K562 (cell line): ENCODE measurements around the gene ENTPD3. TPM values are rescaled to one million over a fixed set of nuclear protein-coding genes. Genes with fewer than 3 reads are reported as not detected.

ENCODE experiments used
- CBX5 ChIP-seq: IDR thresholded peaks from 2 replicates; pipeline ENCODE4 v1.6.1; 2014; ENCODE audit warnings: low read depth, borderline replicate concordance
- CREBBP ChIP-seq: IDR thresholded peaks from one replicate; pipeline ENCODE4 v1.6.1; 2012; ENCODE audit warnings: low read depth, mild to moderate bottlenecking, control low read depth, inconsistent platforms, low read length
- ESRRA ChIP-seq: fragments of 450-650 bp; IDR thresholded peaks from 2 replicates; pipeline ENCODE4 v1.6.1; 2014; ENCODE audit warnings: low read depth, mild to moderate bottlenecking, moderate library complexity, borderline replicate concordance
- FOXA3 ChIP-seq, 2 experiments: fragments of 450-650 bp in 1 of 2; sonication (generic) in 1 of 2; formaldehyde crosslinking; IDR thresholded peaks in 1 of 2; conservative IDR thresholded peaks in 1 of 2; 2 replicates each; pipeline versions ENCODE4 v1.4.0 to v1.8.0; 2020 to 2022; ENCODE audit warnings: mild to moderate bottlenecking in 2 of 2, missing genetic modification reagents in 1 of 2
- GTF2A2 ChIP-seq: IDR thresholded peaks from 2 replicates; pipeline ENCODE4 v1.6.1; 2016; ENCODE audit warnings: mild to moderate bottlenecking, missing genetic modification characterization, missing compliant biosample characterization
- KLF13 ChIP-seq: fragments of 450-650 bp; IDR thresholded peaks from 2 replicates; pipeline ENCODE4 v1.6.1; 2016; ENCODE audit warnings: missing genetic modification characterization, low read depth, mild to moderate bottlenecking, missing compliant biosample characterization, moderate library complexity, borderline replicate concordance
- MTA2 ChIP-seq: fragments of 450-650 bp; IDR thresholded peaks from 2 replicates; pipeline ENCODE4 v1.6.1; 2016; ENCODE audit warnings: low read depth
- RBM22 ChIP-seq: fragments of 200-400 bp; formaldehyde crosslinking; IDR thresholded peaks from 2 replicates; pipeline ENCODE4 v1.6.1; 2018; ENCODE audit warnings: low read length, low read depth; ENCODE audit not compliant: poor library complexity, severe bottlenecking
- SRF ChIP-seq, 2 experiments: fragments of 250-450, 450-650 bp in 1 of 2; sonication (Bioruptor Pico) in 1 of 2; sonication (generic) in 1 of 2; formaldehyde crosslinking; IDR thresholded peaks; 2 replicates each; pipeline versions ENCODE4 v1.5.0 to v1.5.1; 2020 to 2022; ENCODE audit warnings: mild to moderate bottlenecking in 1 of 2, missing genetic modification reagents in 1 of 2
- TAF15 ChIP-seq: fragments of 200-400 bp; formaldehyde crosslinking; IDR thresholded peaks from 2 replicates; pipeline ENCODE4 v1.6.1; 2017; ENCODE audit warnings: mild to moderate bottlenecking, low read depth, low read length, moderate library complexity
- TRIM28 ChIP-seq: fragments of 450-650 bp; IDR thresholded peaks from 2 replicates; pipeline ENCODE4 v1.6.1; 2017
- ZNF282 ChIP-seq: sonication (generic); formaldehyde crosslinking; IDR thresholded peaks from 2 replicates; pipeline ENCODE4 v1.8.1; 2023; ENCODE audit warnings: missing genetic modification reagents
- ZNF316 ChIP-seq: fragments of 450-650 bp; IDR thresholded peaks from 2 replicates; pipeline ENCODE4 v1.6.1; 2016
- ZNF717 ChIP-seq: fragments of 250-450 bp; sonication (Bioruptor Pico); IDR thresholded peaks from 2 replicates; pipeline ENCODE4 v1.5.0; 2021
- ZNF76 ChIP-seq: fragments of 250-450 bp; sonication (Bioruptor Pico); IDR thresholded peaks from 2 replicates; pipeline ENCODE4 v1.4.0; 2020; ENCODE audit warnings: mild to moderate bottlenecking, moderate library complexity, borderline replicate concordance
- polyA plus RNA-seq, 8 experiments: library from polyadenylated mRNA; depleted of rRNA in 4 of 8; stranded (reverse) in 5 of 8; unstranded in 3 of 8; fragments of >200 nt; fragmentation: Nextera tagmentation in 2 of 8; fragmentation: Illumina TruSeq in 1 of 8; extraction: Ambion mirVana in 2 of 8; extraction: Trizol in 1 of 8; gene quantifications; 2 replicates each; pipeline versions ENCODE4 v1.2.1 to v1.2.3, GENCODE V29; 2011 to 2014; ENCODE audit warnings: inconsistent platforms in 1 of 8, missing spikeins in 1 of 8
- total RNA-seq, 7 experiments: library from RNA; depleted of rRNA in 6 of 7; stranded (reverse); fragments of >200 nt in 6 of 7; fragmentation: Illumina TruSeq in 2 of 7; extraction: Trizol in 2 of 7; gene quantifications; 2 replicates each; pipeline versions ENCODE4 v1.2.1 to v1.2.3, GENCODE V29; 2011 to 2021; ENCODE audit warnings: low replicate concordance in 1 of 7
- TF ChIP-seq, protein P1 (sequence below): fragments of 450-650 bp; formaldehyde crosslinking; conservative IDR thresholded peaks from 2 replicates; pipeline ENCODE4 v1.4.0; 2022; ENCODE audit warnings: mild to moderate bottlenecking, missing genetic modification characterization
- TF ChIP-seq, protein P2 (sequence below): fragments of 250-450 bp; sonication (Bioruptor Pico); IDR thresholded peaks from 2 replicates; pipeline ENCODE4 v1.4.0; 2020; ENCODE audit warnings: mild to moderate bottlenecking, moderate library complexity, borderline replicate concordance
- TF ChIP-seq, protein P3 (sequence below): fragments of 450-650 bp; formaldehyde crosslinking; IDR thresholded peaks from 2 replicates; pipeline ENCODE4 v1.4.0; 2020; ENCODE audit warnings: mild to moderate bottlenecking
- TF ChIP-seq, protein P4 (sequence below): sonication (generic); formaldehyde crosslinking; IDR thresholded peaks from 2 replicates; pipeline ENCODE4 v1.8.0; 2023; ENCODE audit warnings: mild to moderate bottlenecking, missing genetic modification reagents

Gene ENTPD3
- total and polyA plus RNA-seq, 9 of the 15 experiments (the other 6 are each of a cell fraction or from before 2014, with no cell fraction given) = 0.23 to 2.1 (median 0.58) TPM

DNA sequence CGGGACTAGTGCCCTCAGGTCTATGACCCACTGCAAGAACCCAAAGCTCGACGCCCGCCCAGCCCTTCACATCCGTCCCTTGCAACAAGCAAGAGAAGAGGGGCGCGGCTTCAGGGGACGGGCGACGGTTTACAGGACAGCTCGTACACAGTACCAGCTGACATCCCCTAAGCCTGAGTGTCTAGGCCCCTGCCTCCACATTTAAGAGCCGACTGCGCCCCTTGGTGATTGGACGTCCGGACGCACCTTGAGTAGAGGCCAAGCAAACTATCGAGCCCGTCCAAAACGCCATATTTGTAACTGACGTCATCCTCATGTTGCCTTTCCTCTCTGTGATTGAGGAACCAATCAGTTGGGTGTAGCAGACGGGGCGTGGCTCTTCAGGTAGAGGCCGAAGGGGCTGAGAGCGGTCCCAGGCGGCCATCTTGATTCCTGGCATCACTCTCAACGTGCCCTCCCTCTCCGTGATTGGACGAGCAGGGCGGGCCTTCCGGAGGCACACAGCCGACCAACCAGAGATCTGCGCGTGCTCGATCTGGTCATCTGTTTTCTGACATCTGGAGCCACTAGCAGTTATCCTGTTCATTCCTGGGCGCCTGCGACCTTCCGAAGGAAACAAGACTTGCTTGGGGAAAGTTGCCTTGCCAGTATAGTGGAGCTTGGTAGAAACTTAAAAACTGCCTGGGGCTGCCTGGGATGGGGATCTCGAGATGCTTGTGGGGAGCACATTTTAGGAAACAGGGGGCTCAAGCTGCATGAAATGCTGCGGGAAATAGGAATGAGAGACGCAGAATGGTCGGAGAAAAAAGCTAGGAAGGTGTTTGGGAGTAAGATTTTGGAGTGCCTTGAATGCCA is 66.1 kb downstream of the ENTPD3 start (continued):
- TF ChIP-seq CBX5 = no peak
- TF ChIP-seq, protein P1, sequence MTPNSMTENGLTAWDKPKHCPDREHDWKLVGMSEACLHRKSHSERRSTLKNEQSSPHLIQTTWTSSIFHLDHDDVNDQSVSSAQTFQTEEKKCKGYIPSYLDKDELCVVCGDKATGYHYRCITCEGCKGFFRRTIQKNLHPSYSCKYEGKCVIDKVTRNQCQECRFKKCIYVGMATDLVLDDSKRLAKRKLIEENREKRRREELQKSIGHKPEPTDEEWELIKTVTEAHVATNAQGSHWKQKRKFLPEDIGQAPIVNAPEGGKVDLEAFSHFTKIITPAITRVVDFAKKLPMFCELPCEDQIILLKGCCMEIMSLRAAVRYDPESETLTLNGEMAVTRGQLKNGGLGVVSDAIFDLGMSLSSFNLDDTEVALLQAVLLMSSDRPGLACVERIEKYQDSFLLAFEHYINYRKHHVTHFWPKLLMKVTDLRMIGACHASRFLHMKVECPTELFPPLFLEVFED (CRISPR knock-in tag) = peak; percentile 51; the same call in 1 of the 2 replicates
- TF ChIP-seq ESRRA = no peak
- TF ChIP-seq, protein P2, sequence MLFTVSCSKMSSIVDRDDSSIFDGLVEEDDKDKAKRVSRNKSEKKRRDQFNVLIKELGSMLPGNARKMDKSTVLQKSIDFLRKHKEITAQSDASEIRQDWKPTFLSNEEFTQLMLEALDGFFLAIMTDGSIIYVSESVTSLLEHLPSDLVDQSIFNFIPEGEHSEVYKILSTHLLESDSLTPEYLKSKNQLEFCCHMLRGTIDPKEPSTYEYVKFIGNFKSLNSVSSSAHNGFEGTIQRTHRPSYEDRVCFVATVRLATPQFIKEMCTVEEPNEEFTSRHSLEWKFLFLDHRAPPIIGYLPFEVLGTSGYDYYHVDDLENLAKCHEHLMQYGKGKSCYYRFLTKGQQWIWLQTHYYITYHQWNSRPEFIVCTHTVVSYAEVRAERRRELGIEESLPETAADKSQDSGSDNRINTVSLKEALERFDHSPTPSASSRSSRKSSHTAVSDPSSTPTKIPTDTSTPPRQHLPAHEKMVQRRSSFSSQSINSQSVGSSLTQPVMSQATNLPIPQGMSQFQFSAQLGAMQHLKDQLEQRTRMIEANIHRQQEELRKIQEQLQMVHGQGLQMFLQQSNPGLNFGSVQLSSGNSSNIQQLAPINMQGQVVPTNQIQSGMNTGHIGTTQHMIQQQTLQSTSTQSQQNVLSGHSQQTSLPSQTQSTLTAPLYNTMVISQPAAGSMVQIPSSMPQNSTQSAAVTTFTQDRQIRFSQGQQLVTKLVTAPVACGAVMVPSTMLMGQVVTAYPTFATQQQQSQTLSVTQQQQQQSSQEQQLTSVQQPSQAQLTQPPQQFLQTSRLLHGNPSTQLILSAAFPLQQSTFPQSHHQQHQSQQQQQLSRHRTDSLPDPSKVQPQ (CRISPR knock-in tag) = 0 out of 2 replicates have a peak, but pooled peaks have one; percentile 13
- TF ChIP-seq, protein P3, sequence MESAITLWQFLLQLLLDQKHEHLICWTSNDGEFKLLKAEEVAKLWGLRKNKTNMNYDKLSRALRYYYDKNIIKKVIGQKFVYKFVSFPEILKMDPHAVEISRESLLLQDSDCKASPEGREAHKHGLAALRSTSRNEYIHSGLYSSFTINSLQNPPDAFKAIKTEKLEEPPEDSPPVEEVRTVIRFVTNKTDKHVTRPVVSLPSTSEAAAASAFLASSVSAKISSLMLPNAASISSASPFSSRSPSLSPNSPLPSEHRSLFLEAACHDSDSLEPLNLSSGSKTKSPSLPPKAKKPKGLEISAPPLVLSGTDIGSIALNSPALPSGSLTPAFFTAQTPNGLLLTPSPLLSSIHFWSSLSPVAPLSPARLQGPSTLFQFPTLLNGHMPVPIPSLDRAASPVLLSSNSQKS (CRISPR knock-in tag) = 0 out of 2 replicates have a peak, but pooled peaks have one; percentile 24
- no peak for TF ChIP-seq ZNF76 (CRISPR knock-in tag)
- TF ChIP-seq GTF2A2 (tag) = no peak
- no peak; a peak in 1 of 4 replicates for TF ChIP-seq FOXA3 (CRISPR knock-in tag; conservative IDR thresholded peaks at IDR 0.05 in 1 of 2, IDR thresholded peaks at IDR 0.05 in 1 of 2)
- no peak for TF ChIP-seq TAF15
- TF ChIP-seq RBM22 = no peak
- TF ChIP-seq, protein P4, sequence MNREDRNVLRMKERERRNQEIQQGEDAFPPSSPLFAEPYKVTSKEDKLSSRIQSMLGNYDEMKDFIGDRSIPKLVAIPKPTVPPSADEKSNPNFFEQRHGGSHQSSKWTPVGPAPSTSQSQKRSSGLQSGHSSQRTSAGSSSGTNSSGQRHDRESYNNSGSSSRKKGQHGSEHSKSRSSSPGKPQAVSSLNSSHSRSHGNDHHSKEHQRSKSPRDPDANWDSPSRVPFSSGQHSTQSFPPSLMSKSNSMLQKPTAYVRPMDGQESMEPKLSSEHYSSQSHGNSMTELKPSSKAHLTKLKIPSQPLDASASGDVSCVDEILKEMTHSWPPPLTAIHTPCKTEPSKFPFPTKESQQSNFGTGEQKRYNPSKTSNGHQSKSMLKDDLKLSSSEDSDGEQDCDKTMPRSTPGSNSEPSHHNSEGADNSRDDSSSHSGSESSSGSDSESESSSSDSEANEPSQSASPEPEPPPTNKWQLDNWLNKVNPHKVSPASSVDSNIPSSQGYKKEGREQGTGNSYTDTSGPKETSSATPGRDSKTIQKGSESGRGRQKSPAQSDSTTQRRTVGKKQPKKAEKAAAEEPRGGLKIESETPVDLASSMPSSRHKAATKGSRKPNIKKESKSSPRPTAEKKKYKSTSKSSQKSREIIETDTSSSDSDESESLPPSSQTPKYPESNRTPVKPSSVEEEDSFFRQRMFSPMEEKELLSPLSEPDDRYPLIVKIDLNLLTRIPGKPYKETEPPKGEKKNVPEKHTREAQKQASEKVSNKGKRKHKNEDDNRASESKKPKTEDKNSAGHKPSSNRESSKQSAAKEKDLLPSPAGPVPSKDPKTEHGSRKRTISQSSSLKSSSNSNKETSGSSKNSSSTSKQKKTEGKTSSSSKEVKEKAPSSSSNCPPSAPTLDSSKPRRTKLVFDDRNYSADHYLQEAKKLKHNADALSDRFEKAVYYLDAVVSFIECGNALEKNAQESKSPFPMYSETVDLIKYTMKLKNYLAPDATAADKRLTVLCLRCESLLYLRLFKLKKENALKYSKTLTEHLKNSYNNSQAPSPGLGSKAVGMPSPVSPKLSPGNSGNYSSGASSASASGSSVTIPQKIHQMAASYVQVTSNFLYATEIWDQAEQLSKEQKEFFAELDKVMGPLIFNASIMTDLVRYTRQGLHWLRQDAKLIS (CRISPR knock-in tag) = peak; percentile 95
- TF ChIP-seq ZNF717 (CRISPR knock-in tag) = no peak
- no peak for TF ChIP-seq TRIM28
- no peak for TF ChIP-seq ZNF316
- TF ChIP-seq SRF (CRISPR knock-in tag; IDR thresholded peaks at IDR 0.05) = no peak; a peak in 1 of 4 replicates
- TF ChIP-seq MTA2 = no peak
- TF ChIP-seq ZNF282 (CRISPR knock-in tag) = no peak
- no peak for TF ChIP-seq CREBBP
- TF ChIP-seq KLF13 = peak; percentile 70; the same call in 1 of the 2 replicates
